ENCODE results near the gene TRAPPC10.
A peak's percentile ranks its signal among the peaks of the same experiment; 100 is the strongest.

DNA sequence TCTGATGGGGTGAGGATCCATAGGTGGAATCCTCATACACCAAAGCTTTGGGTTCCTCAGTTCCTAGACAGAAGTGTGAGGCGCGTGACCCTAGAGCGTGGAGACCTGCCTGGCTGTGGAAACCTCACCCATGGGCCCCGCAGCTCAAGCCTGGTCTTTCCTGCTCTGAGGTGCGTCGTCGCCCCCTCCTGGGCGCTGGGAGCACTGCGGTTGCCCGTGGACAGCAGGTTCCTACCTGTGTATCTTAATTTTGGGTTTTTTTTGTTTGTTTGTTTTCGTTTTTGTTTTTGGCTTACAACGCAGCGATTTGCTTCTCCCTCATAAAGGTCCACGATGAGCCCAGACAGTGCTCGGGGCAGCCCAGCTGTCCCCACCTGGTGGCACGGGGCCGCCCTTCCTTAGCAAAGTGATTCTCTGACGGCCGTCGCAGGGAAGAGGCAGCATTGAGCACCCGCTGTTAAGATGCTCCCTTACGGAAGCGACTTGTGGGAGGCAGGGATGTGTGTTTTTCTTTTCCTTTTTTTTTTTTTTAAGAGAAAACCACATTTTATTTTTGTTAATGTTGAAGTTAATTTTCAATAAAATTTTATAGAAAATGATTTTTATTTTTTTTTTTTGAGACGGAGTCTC is 36.5 kb upstream of the TRAPPC10 start:
- TF ChIP-seq, protein P1, sequence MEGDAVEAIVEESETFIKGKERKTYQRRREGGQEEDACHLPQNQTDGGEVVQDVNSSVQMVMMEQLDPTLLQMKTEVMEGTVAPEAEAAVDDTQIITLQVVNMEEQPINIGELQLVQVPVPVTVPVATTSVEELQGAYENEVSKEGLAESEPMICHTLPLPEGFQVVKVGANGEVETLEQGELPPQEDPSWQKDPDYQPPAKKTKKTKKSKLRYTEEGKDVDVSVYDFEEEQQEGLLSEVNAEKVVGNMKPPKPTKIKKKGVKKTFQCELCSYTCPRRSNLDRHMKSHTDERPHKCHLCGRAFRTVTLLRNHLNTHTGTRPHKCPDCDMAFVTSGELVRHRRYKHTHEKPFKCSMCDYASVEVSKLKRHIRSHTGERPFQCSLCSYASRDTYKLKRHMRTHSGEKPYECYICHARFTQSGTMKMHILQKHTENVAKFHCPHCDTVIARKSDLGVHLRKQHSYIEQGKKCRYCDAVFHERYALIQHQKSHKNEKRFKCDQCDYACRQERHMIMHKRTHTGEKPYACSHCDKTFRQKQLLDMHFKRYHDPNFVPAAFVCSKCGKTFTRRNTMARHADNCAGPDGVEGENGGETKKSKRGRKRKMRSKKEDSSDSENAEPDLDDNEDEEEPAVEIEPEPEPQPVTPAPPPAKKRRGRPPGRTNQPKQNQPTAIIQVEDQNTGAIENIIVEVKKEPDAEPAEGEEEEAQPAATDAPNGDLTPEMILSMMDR (IDR thresholded peaks at IDR 0.05 in 2 of 3, conservative IDR thresholded peaks at IDR 0.05 in 1 of 3; ENCODE audit: insufficient read depth in 2 of 3, low read depth in 1 of 3, low read length in 3 of 3) = peak; percentile 95 to 99 (median 96)
- no peak for TF ChIP-seq GABPA (tag; conservative IDR thresholded peaks at IDR 0.05; ENCODE audit: low read depth)
- TF ChIP-seq, protein P2, sequence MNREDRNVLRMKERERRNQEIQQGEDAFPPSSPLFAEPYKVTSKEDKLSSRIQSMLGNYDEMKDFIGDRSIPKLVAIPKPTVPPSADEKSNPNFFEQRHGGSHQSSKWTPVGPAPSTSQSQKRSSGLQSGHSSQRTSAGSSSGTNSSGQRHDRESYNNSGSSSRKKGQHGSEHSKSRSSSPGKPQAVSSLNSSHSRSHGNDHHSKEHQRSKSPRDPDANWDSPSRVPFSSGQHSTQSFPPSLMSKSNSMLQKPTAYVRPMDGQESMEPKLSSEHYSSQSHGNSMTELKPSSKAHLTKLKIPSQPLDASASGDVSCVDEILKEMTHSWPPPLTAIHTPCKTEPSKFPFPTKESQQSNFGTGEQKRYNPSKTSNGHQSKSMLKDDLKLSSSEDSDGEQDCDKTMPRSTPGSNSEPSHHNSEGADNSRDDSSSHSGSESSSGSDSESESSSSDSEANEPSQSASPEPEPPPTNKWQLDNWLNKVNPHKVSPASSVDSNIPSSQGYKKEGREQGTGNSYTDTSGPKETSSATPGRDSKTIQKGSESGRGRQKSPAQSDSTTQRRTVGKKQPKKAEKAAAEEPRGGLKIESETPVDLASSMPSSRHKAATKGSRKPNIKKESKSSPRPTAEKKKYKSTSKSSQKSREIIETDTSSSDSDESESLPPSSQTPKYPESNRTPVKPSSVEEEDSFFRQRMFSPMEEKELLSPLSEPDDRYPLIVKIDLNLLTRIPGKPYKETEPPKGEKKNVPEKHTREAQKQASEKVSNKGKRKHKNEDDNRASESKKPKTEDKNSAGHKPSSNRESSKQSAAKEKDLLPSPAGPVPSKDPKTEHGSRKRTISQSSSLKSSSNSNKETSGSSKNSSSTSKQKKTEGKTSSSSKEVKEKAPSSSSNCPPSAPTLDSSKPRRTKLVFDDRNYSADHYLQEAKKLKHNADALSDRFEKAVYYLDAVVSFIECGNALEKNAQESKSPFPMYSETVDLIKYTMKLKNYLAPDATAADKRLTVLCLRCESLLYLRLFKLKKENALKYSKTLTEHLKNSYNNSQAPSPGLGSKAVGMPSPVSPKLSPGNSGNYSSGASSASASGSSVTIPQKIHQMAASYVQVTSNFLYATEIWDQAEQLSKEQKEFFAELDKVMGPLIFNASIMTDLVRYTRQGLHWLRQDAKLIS (CRISPR knock-in tag; IDR thresholded peaks at IDR 0.05) = no peak

Measured in K562 (cell line).